Glutamatergic neuron (in vitro differentiated cells): ENCODE data around the gene EIF2B5. TPM values are rescaled to one million over a fixed set of nuclear protein-coding genes. Genes with fewer than 3 reads are reported as not detected.

Source experiments
- DNase-seq: peaks from one replicate; pipeline ENCODE4 v3.0.0; 2022
- H3K27ac Mint-ChIP-seq: one replicate; pipeline ENCODE4 v1.8.0; 2020; ENCODE audit warnings: mild to moderate bottlenecking, mixed read lengths, inconsistent platforms; ENCODE audit not compliant: unreplicated experiment
- H3K27me3 Mint-ChIP-seq: one replicate; pipeline ENCODE4 v1.8.0; 2020; ENCODE audit warnings: mild to moderate bottlenecking, moderate library complexity, mixed read lengths, inconsistent platforms; ENCODE audit not compliant: unreplicated experiment
- H3K36me3 Mint-ChIP-seq: one replicate; pipeline ENCODE4 v1.8.0; 2020; ENCODE audit warnings: mild to moderate bottlenecking, mixed read lengths, inconsistent platforms; ENCODE audit not compliant: unreplicated experiment
- H3K4me1 Mint-ChIP-seq: one replicate; pipeline ENCODE4 v1.8.0; 2020; ENCODE audit warnings: mild to moderate bottlenecking, low read depth, mixed read lengths, inconsistent platforms; ENCODE audit not compliant: unreplicated experiment
- H3K4me3 Mint-ChIP-seq: one replicate; pipeline ENCODE4 v1.8.0; 2020; ENCODE audit warnings: mild to moderate bottlenecking, mixed read lengths, inconsistent platforms; ENCODE audit not compliant: unreplicated experiment
- H3K9me3 Mint-ChIP-seq: one replicate; pipeline ENCODE4 v1.8.0; 2020; ENCODE audit warnings: mild to moderate bottlenecking, moderate library complexity, mixed read lengths, inconsistent platforms; ENCODE audit not compliant: unreplicated experiment
- total RNA-seq: library from RNA; stranded (reverse); fragmentation: NEBNext Ultra II Directional; extraction: Animal tissue kit (Norgen Biotek cat#: 25700); gene quantifications from one replicate; pipeline ENCODE4 v1.2.1, GENCODE V29; 2021; ENCODE audit not compliant: unreplicated experiment
- TF ChIP-seq, protein P1 (sequence below): fragments of 200-600 bp; sonication (generic); IDR thresholded peaks from one replicate; pipeline ENCODE4 v1.5.0; 2021; ENCODE audit not compliant: partially characterized antibody, unreplicated experiment

EIF2B5 gene
- total RNA-seq, 1 donor from 2014 or later: 41.6 TPM

DNA sequence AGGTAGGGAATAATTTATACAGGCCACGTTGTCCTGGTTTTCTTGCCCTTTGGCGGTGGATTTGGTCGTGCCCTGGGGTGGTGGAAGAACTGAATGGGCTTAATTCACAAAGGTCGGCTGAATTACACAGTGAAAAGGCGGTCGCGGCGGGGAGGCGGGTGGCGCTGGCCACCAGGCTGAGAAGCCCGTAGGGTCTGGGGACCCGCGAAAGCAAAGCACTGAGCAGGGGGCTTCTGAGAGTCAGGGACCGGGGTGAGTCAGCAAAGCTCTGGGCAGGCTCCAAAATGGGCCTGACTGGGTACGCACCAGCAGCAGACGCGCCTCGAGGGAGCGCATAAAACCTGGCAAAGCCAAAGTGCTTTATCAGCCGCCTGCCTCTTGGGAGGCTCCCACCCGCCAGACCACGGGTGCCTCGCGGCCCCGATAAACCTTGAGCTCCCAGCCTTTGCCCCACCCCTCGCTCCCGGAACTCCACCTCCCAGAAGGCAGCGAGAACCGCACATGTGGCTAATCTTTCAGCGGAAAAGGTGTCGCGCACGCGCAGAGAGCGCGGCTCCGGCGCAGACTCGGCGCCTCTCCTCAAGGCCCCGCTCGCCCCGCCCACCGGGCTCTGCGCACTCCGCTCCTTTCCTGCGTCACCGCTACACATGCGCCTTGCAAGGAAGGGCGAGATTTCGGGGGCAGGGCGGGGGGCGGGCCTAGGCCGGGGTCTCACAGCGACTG, 50.5 kb downstream of the EIF2B5 start:
- TF ChIP-seq, protein P1, sequence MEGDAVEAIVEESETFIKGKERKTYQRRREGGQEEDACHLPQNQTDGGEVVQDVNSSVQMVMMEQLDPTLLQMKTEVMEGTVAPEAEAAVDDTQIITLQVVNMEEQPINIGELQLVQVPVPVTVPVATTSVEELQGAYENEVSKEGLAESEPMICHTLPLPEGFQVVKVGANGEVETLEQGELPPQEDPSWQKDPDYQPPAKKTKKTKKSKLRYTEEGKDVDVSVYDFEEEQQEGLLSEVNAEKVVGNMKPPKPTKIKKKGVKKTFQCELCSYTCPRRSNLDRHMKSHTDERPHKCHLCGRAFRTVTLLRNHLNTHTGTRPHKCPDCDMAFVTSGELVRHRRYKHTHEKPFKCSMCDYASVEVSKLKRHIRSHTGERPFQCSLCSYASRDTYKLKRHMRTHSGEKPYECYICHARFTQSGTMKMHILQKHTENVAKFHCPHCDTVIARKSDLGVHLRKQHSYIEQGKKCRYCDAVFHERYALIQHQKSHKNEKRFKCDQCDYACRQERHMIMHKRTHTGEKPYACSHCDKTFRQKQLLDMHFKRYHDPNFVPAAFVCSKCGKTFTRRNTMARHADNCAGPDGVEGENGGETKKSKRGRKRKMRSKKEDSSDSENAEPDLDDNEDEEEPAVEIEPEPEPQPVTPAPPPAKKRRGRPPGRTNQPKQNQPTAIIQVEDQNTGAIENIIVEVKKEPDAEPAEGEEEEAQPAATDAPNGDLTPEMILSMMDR: no peak
- Mint-ChIP-seq H3K27me3 (peaks cover 3% of the 10 kb centered on the region), H3K27ac (peak overlapping the region; percentile 96), H3K4me3 (peak overlapping the region; percentile 99), H3K4me1 (peaks cover 13% of the 10 kb centered on the region), H3K36me3 (peaks cover 4% of the 10 kb centered on the region), H3K9me3 (peaks cover 9% of the 10 kb centered on the region)
- peak; percentile 100 for DNase-seq

DNA sequence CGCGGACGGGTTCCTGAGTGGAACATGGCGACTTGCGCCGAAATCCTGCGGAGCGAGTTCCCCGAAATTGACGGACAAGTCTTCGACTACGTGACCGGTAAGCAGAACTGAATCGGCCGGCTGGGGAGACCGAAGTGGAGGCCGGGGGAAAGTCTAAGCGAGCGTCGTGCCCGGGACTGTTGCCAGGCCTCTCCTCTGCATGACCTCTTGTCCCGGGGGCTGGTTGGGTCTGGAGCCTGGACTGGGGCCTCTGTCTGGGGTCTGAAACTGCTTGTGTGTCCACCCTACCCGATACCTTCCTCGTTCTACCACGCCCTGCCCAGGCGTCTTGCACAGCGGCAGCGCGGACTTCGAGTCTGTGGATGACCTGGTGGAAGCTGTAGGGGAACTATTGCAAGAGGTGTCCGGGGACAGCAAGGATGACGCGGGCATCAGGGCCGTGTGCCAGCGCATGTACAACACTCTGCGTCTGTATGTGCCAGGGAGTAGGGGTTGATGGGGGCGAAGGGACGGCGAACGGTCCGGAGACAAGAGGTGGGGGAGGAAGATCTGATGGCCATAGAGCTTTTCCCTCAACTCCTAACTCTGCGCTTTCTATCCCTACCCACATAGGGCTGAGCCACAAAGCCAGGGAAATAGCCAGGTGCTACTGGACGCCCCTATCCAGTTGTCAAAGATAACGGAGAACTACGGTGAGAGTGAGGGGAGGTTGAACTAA, 51.2 kb downstream of the EIF2B5 start, which contains the start of gene ABCF3:
Gene ABCF3, plus strand, starts transcription at position 16 of the 718 bp plus-strand sequence. Its CDS starts 9 bp downstream, at position 25.
- TF ChIP-seq, protein P1: no peak
- Mint-ChIP-seq H3K4me1 (peaks cover 13% of the 10 kb centered on the region), H3K27me3 (peaks cover 3% of the 10 kb centered on the region), H3K27ac (peak within 1 kb of the TSS; percentile 96), H3K36me3 (peaks cover 4% of the 10 kb centered on the region), H3K9me3 (peaks cover 9% of the 10 kb centered on the region), H3K4me3 (peak within 1 kb of the TSS; percentile 99)
- DNase-seq: no peak

DNA sequence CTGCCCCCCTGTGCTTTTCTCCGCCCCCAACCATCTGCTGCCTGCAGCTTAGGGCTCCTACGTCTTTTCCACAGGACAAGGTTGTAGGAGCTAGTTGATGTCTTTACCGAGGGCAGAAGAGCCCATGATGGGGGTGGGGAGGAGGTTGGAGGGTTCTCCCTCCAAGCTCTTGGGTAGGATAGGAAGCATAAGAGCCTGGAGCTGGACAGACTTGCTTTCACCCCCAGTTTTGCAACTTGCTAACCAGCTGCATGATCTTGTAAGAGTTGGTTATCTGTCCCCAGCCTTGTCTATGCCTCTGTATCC, 51.7 kb downstream of the EIF2B5 start:
- H3K4me1 Mint-ChIP-seq: peaks cover 13% of the 10 kb centered on the region
- TF ChIP-seq, protein P1: no peak
- peaks cover 9% of the 10 kb centered on the region for H3K9me3 Mint-ChIP-seq
- H3K27me3 Mint-ChIP-seq: peaks cover 3% of the 10 kb centered on the region
- peak overlapping the region; percentile 99 for H3K4me3 Mint-ChIP-seq
- DNase-seq: no peak
- peaks cover 4% of the 10 kb centered on the region for H3K36me3 Mint-ChIP-seq
- peak overlapping the region; percentile 87 for H3K27ac Mint-ChIP-seq

DNA sequence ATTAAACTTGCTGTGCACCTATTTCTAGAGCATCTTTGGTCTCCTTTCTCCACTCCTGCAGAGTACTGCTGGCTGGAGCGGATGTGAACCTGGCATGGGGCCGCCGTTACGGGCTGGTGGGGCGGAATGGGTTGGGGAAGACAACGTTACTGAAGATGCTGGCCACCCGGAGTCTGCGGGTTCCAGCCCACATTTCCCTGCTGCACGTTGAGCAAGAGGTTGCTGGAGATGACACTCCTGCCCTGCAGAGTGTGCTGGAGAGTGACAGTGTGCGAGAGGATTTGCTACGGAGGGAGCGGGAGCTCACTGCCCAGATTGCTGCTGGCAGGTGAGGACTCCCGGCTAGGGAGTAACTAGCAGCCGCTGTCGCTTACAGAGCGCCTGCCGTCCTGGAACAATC, 52.9 kb downstream of the EIF2B5 start:
- Mint-ChIP-seq H3K27ac (no peak overlapping the region), H3K4me1 (peaks cover 13% of the 10 kb centered on the region), H3K4me3 (peak overlapping the region; percentile 14), H3K36me3 (peaks cover 4% of the 10 kb centered on the region), H3K27me3 (peaks cover 3% of the 10 kb centered on the region), H3K9me3 (peaks cover 9% of the 10 kb centered on the region)
- DNase-seq: no peak
- TF ChIP-seq, protein P1: no peak

DNA sequence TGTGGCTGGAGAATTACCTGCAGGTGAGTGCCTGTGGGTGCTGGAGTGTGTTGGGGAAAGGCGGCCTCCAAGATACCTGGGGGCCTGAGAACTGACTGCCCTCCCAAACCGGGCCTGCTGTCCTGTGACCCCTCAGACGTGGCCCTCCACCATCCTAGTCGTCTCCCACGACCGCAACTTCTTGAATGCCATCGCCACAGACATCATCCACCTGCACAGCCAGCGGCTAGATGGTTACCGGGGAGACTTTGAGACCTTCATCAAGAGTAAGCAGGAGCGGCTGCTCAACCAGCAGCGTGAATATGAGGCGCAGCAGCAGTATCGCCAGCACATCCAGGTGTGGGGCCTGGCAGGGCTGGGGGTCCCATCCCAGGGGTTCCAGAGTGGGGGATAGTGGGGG, 54.3 kb downstream of the EIF2B5 start:
- Mint-ChIP-seq H3K4me3 (no peak overlapping the region), H3K4me1 (peaks cover 13% of the 10 kb centered on the region), H3K27me3 (peaks cover 2% of the 10 kb centered on the region), H3K9me3 (peaks cover 6% of the 10 kb centered on the region), H3K27ac (no peak overlapping the region), H3K36me3 (peaks cover 7% of the 10 kb centered on the region)
- no peak for DNase-seq
- TF ChIP-seq, protein P1: no peak
